Measurements from ENCODE around the gene HTR3C.

Gene HTR3C

DNA sequence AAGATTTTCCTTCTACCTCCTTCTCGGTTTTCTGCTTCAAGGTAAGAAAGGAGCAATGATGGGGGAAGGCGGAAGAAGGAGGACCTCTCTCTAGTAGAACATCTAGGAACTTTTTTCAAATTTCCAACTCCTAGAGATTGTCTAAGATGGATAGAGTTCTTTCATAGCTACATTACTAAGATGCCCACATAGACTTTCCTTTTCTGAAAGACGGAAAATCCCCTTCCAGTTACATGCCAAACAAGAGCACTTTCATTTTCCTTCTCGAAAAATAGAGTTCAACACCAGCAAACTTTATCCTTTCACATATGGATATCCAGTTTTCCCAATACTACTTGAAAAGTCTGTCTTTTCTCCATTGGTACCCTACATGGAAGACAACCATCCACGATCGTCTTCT is 44.7 kb downstream of the HTR3C start:
- DNase-seq, result no peak

GRCh38 chr3:184099806-184100686 is 47.2 kb downstream of the HTR3C start:
- DNase-seq, result no peak

All from stimulated activated CD4-positive, alpha-beta T cell treated with anti-CD3 and anti-CD28 coated beads, Interleukin-4, amount 100 ng/mL, for 24 hours (primary cell).